NCI-H82 (cell line): Measurements from ENCODE around the gene KIF5C.

ENCODE experiments used
- DNase-seq: peaks from one replicate; lab custom pipeline; 2025; lab: John Stamatoyannopoulos, UW

KIF5C gene

DNA sequence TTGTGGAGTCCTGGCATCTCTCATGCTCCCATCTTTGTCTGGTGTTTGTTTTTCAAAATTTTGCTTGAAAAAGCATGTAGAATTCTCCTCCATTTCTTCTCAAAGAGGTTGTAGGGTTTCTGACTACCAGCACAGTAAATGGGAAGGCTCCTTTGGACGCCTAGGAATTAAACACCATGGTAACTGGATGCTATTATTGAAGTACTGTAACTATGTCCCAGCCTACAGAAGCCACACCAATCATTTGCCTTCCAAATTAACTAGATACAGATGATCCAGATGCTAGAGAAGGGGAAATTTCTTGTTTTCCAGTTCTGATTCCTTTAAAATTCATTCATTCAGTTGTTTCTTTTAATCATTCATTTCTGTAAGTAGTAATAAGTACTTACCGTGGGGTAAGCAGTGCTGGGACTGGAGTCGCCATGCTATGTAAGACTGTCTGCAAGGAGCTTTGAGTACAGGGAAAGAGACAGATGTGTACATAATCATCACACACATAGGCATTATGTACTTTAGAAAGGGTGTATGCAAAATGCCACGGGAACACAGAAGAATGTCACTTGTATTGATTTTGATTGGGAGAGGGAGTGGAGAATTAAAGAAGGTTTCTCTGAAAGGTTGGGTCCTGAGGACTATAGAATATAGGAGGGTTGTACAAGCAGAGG, 49.6 kb downstream of the KIF5C start:
- no peak for DNase-seq

DNA sequence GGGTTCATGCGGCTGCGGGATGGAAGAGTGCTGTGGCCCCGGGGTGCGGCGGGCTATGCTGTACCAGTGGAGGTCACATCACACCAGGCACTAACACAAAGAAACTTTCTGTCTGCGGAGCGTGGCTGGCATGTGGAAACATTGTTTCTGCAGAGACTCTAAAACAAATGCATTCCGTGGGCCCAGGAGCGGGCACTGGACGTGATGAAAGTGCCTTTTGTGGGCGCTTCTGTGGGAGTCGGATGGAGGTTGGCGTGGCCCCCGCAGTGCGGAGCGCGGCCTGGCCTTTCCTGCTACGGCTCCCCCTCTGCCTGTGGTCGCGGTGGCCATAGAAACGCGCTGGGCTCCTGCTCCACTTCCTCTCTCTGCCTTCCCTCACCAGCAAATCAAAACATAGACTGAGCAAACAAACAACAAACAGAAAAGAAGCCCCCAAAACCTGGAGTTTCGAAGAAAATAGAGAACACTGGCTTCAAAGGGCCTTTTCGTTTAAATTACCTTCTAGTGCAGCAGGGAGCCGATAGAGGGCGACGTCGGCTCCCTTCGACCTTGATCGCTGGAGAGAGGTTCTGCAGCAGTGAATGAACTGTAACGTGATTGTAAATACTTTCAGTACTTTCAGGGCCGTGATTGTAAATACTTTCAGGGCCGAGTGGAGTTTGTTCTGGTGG, 51.4 kb downstream of the KIF5C start:
- peak; percentile 69 for DNase-seq

DNA sequence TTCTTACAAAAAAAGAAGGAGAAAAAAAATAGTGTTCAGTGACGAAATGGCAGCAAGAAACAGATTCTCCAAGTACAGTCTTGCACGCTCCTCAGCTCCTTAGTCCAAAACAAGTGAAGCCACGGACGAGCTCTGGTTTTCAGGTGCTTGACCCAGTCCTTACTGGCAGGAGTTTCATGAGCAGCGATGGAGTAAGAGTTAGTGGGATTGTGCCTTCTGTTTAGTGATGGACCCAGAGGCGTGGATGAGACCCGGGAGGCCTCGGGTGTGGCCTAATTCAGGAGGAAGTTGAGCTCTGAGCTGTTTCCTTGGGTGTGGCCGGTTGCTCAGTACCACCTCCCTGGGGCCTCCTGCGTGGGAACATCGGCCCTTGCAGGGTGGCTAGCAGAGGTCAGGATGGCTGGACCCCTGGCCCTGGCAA, 52.0 kb downstream of the KIF5C start:
- DNase-seq = no peak

DNA sequence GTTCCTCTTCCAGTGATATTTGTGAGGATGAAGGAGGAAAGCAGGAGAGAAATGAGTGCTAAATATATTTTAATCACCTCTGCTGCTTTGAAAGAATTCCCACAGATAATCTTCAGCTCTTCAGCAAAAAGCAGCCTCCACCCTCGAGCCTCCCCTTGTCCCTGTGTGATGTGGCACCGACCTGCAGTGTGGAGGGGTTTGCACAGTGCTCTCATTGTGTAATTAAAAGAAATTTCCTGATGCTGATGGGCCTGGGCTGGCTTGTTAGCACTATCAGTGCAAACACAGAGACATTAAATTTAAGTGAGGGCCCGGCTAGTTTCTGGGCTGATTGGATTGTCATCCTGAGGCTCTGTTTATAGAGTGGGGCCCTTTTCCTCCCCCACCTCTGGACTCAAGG, 53.4 kb downstream of the KIF5C start:
- no peak for DNase-seq

DNA sequence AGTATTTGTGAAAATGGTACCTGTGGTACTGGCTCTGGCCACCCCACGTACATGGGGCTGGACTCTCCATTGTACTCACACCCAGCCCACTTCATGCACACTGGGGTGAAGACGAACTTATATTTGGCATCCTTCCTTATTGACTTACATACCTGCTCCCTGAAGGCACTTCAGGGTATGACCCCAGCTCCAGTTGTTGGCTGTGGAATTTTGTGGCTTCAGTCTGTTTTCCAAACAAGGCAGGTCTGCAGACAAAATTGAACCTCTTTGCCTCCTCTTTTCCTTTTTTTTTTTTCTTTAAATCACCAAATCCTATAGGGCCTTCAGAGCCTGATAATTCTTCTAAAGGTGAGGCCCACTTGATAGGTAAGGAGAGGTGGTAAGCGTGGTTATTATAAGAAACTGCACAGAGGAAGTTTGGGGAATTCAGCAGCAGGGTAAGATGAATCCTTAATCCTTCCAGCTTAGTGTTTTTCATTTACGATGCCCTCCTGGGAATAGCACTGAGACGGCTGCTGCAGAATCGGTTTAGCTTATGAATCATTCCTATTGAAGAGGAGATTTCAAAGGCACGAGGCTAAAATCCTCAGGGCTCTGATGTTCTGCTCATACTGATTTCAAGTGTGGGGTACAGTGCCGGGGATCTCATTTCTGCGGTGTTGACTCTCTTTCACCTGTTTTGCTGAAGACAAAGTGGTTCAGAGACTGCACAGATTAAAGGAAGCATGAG, 55.2 kb downstream of the KIF5C start:
- peak; percentile 91 for DNase-seq

DNA sequence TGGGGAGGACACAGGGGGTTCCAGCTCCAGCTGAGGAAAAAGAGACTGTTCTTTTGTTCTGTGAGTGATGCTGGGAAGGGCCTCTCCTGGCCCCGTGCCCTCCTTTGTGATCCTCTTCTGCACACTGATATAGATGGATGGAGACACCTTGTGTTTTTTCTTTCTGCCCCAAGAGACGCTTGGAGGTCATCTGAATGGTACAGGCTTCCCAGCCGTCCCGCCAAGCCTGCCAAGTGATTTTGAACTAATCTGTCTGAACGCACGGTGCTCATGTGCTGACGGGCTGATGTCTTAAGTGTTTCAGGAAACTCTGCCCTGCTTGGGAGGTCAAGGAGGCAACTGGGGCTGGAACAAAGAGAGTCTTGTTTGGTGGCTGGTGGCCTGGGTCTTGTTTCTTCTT, 57.5 kb downstream of the KIF5C start:
- no peak for DNase-seq

DNA sequence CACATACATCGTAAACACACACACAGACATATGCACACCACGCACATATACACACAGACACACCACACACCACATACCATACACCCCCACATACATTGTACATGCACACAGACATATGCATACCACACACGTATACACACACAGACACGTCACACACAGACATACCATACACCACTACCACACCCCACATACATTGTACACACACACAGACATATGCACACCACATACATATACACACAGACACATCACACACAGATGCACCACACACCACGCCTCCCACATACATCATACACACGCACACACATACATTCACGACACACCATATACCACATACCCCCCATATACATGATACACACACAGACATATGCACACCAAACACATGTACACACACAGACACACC, 58.4 kb downstream of the KIF5C start:
- no peak for DNase-seq

DNA sequence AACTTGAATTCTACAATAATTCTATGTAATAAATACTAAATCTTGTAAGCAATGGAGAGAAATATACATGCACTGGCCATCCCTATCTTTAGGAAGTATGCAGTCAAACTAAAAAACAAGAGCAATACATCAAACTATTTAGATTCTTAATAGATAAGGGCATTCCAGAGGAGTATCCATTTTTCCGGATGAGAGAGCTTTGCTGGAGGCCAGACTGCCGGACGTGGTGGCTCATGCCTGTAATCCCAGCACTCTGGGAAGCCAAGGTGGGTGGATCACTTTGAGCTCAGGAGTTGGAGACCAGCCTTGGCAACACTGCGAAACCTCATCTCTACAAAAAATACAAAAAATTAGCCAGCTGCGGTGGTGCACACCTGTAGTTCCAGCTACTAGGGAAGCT, 60.8 kb downstream of the KIF5C start:
- DNase-seq = no peak

DNA sequence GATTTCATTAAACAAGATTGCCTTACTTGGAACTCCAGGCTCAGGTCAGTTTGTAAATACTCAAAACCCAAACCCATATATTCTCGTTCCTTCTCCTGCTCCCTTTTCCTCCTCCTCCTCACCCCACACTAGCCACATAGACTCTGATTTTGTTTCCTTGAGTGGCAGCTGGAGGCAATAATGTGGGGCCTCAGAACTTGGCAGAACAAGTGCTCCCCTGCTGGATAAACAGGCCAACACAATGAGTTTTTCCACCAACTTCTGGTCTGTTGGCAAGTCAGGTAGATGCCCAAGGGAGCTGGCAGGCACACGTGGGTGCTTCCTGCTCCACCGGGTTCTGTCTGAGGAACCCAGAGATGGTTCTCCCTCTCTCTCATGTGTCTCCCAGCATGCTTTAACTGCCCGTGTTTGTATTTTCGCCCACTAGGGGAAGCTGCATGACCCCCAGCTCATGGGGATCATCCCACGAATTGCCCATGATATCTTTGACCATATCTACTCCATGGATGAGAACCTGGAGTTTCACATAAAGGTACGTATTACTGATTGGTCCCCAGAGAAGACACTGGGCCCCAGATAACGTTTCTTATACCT, 61.9 kb downstream of the KIF5C start:
- peak; percentile 33 for DNase-seq

DNA sequence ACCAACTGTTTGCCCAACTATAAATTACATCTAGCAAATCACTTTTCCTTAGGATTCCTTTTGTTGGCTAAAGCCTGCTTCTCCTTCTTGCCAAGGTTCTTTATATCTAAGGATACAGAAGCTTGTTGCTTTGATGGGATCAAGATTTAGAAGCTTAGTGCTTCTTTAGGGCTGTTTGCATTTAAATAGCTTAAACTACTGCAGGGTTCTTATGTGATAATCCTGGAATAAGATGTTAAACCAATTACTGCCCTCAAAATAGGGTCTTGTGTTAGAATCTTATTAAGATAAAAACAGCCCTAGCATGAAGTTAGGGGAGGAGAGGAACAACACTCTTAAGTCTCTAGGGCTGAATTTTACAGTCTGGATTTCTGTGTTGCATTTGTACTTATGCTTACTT, 64.2 kb downstream of the KIF5C start:
- DNase-seq = peak; percentile 98

DNA sequence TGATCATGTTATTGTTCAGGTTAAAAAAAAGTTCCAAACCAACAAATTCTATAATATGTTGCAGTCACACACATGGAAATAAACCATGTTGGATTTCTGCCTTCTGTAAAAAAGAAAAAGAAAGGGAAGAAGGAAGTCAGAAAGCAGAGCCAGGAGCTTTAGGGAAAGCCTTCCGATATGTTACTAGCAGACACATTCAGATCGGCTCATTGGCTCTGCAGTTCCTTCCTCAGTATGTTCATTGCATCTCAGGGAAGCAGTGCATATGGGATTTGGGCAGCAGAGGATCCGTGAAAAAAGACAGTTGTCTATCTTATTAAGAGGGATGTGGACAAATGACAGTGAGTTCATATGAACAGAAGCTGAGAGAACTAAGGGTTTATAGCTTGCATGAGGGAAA, 68.1 kb downstream of the KIF5C start:
- DNase-seq = no peak

DNA sequence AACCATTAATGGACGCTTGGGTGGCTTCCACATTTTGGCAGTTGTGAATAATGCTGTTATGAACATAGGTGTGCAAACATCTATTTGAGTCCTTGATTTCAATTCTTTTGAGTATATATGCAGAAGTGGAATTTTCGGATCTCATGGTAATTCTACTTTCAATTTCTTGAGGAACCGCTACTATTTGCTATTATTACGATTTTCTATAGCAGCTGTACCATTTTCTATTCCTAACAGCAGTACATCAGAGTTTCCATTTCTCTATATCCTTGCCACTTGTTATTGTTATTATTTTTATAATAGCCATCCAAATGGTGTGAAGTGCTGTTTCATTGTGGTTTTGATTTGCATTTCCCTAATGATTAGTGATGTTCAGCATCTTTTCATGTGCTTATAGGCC, 69.5 kb downstream of the KIF5C start:
- DNase-seq = no peak

DNA sequence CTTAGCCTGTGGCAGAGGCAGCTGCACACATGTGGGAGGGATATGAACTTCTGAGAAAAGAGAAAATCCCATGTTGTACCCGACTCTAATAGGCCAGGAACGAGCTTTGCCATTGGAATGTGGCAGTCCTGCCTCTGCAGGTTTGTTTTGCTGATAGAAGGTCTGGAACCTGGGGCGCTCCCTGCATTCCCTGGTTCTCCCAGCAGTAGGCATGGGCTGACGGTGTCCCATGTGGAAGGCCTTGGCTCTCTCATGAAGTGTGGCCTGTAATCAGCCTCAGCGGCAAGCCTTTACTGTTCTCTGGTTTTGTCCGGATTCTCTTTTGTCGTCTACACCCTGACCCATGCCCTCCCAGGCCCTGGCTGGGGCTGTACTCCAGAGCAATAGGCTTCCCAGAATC, 72.3 kb downstream of the KIF5C start:
- DNase-seq = no peak

DNA sequence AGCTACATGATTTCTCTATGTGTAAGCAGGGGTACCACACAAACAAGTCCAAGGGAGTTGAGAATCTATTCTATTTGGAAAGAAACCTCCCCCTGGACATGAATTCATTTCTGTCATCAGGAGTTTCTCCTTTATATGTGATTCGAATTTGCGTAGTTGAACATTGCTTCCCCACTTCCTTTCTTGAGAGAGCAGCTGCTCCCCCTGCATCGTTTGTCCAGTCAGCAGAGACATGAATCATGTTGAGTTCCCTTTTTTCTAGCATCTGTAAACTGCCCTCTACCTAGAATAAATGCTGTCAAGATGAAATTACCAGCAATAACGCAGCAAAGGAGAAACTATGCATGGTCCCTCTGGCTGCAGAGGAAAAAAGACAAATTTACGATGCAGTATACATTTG, 73.8 kb downstream of the KIF5C start:
- no peak for DNase-seq

DNA sequence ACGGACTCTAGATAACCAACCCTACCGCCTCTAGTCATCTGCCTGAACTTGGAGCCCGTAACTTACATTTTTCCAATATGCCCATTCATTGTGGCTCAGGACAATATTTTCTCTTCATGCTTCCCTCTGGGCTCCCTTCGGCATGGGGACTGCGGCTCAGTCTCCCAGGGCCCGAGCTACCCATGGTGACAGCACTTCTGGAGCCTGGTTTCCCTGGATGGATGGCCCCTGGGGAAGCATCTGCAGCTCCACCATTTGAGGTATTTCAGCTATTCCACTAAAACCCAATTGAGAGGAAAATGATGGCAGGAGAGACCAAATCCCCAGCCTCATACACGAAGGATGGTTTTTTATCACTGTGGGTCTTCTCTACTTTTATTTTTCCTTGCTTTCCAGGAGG, 74.3 kb downstream of the KIF5C start:
- DNase-seq = no peak

DNA sequence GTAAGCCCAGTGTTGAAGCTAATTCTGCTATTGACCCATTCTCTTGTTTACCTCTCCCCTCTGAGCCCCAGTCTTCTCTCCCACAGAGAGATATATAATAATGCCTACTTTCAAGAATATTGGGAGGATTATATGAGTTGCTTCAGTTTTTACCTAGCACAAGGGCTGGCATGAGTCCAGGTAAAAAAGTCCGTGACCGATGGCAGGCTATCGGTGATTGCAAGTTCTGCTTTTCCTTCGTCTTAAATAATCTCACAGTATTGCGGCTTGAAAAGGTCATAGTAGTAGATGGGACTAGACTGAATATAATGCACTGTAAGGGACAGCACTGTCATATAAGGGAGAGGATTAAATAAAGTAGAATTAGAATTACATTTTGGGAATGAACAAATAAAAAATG, 77.6 kb downstream of the KIF5C start:
- DNase-seq = no peak

DNA sequence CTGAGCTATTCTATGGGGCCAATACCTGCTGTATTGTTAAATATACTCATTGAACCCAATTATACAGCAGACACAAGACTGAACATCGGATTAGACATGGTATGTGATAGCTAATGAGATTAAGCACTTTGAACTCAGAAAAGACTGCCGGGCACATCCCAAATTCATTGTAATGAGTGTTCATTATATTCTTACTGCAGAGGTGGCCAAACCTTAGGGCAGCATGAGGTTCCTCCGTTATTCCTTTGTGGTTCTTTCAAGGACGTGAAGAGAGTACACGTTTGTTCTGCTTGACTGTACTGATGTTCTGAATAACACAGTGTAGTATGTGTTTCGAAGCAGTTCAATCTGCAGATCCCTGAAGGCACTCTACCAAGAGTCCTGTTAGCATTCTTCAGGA, 78.4 kb downstream of the KIF5C start:
- DNase-seq = peak; percentile 67

DNA sequence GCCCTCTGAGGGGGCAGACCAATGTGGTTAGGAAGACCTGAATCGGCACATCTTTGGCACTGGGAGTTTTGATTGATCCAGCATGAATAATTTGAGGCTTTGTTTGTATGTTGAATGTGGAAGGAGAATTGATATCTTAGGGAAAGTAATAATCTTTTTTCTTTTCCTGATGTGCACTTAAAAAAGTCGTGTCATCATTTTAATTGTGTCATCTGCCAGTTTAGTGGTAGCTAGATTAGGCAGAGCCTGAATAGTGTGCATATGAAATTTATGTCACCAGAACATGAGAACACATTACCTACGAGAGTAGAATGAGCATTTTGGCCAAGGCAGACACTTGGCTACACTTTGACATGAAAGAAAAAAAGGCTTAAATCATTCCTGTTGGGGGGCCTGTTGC, 79.5 kb downstream of the KIF5C start:
- no peak for DNase-seq

DNA sequence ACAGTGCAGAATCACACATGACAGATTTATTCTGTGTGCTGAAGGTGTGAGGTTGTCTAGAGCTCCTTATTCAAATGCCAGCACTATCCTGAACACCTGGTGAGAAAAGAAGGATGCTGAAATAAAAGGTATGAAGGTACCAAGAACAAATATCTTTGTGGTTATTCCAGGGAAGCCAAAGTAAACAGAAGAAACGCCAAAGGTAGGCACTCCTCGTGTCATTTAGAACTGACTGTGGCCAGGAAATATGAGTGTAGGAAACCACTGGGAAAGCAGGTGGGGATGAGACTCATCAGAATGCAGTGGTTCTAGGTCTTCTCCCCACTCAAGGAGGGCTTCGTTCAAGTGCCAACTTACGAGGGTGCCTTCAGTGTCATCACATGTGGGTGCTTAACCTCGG, 80.8 kb downstream of the KIF5C start:
- DNase-seq = no peak

DNA sequence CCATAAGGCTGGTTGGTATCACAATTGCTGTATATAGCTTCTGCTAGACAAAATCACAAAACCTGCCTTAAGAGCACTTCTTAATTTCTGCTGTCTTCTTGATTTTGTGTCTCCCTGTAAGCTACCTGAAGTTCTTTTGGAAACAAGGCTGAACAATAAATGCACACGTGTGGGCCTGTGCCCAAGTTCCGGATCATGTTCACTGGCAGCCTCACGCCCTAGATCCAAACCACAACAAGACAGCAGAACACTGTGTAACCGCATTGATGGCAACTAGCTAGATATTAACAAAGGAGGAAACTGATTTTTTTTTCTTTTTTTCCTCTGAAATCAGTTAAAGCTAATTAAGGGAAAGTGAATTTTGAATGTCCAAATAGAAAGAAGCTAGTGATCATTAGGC, 82.0 kb downstream of the KIF5C start:
- DNase-seq = no peak

DNA sequence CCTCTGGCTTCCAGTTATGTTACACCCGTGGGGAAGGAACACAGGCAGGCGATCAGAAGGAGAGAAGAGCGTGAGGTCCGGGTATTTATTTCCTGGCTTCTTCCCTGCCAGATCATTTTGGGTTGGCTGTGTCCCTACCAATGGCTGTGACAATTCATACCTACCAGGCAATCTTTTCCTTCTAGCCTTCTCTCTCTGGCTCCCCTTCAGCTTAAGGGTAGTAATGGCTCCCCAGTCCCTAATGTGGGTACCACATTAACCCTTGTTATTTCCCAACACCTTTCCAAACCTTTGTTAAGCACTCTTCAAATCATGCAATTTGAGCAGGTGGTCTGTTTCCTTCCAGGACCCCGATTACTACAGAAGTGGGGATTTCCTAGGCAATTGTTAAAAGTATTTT, 84.7 kb downstream of the KIF5C start:
- DNase-seq = no peak

DNA sequence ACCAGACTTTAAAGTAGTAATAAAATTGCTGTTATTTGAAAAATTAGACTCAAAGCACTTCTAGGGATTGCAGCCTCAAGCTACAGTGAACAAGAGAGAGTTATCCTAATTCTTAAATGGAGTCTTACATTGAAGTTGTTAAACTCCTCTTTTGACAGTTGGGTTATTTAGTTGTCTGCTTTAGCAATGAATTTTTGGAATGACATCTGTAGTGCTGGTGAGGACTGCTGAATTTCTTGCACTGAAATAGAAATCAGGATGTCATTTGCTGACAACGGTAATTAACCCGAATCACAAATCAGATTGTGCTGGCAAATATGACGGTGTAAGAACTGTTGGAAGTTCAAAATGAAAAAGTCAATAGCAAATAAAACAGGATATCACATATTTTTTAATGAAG, 85.5 kb downstream of the KIF5C start:
- no peak for DNase-seq

DNA sequence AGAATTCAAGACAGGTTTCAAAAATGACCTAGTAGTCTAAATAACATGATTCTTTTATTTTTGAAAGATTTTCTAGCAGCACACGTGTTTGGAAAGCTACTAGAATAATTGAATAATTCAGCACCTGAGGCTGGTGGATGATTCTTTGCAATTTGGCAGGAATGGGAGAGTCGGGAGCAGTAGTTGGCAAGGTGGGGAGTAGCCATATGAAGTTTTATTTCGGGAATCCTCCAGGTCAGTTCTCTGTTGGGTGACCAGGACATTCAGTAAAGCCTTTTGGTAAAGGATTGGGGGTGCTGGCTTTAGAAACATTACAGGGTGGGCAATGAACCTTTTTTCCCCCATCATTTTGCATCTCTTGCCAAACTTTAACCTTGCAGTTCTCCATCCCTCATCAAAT, 88.4 kb downstream of the KIF5C start:
- no peak for DNase-seq
